ENCODE measurements around the gene TST. TPM values are rescaled to one million over a fixed set of nuclear protein-coding genes. Genes with fewer than 3 reads are reported as not detected.

TST gene
- total and polyA plus RNA-seq, 7 donors: 29.1 to 1,038 (median 31.4) TPM

- Histone ChIP-seq H3K36me3 (peaks cover 0 to 9% (median 3%) of the 10 kb centered on the region in 4 donors), H3K27me3 (no peaks in the 10 kb centered on the region), H3K4me1 (peaks cover 0 to 26% (median 18%) of the 10 kb centered on the region in 4 donors), H3K4me3 (no peak overlapping the region), H3K27ac (no peak overlapping the region), H3K9me3 (no peaks in the 10 kb centered on the region)
- 87 to 89% methylated on average over 2 of the region's 2 CpGs for WGBS, 2 donors
- intact Hi-C loops (cut with DNase I): loop anchor here (10.0 kb wide), 1 partner anchor 264 kb away; no protein-coding TSS in a partner anchor
- DNase-seq: no peak
- TF ChIP-seq, protein P1, sequence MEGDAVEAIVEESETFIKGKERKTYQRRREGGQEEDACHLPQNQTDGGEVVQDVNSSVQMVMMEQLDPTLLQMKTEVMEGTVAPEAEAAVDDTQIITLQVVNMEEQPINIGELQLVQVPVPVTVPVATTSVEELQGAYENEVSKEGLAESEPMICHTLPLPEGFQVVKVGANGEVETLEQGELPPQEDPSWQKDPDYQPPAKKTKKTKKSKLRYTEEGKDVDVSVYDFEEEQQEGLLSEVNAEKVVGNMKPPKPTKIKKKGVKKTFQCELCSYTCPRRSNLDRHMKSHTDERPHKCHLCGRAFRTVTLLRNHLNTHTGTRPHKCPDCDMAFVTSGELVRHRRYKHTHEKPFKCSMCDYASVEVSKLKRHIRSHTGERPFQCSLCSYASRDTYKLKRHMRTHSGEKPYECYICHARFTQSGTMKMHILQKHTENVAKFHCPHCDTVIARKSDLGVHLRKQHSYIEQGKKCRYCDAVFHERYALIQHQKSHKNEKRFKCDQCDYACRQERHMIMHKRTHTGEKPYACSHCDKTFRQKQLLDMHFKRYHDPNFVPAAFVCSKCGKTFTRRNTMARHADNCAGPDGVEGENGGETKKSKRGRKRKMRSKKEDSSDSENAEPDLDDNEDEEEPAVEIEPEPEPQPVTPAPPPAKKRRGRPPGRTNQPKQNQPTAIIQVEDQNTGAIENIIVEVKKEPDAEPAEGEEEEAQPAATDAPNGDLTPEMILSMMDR (IDR thresholded peaks at IDR 0.05): no peak
- TF ChIP-seq EP300 (IDR thresholded peaks at IDR 0.05) (no peak), POLR2AphosphoS5 (IDR thresholded peaks at IDR 0.05) (no peak), POLR2A (IDR thresholded peaks at IDR 0.05) (no peak)
Observed at GRCh38 chr22:37049224-37049623, 30.0 kb upstream of the TST start.

GRCh38 chr22:37048133-37048532 lies 28.9 kb upstream of the TST start:
- DNase-seq: no peak
- TF ChIP-seq, protein P1 (IDR thresholded peaks at IDR 0.05): no peak
- TF ChIP-seq POLR2AphosphoS5 (IDR thresholded peaks at IDR 0.05) (no peak), POLR2A (IDR thresholded peaks at IDR 0.05) (no peak), EP300 (IDR thresholded peaks at IDR 0.05) (no peak)
- 91% methylated on average over 6 of the region's 6 CpGs for WGBS, 2 donors
- Histone ChIP-seq H3K27ac (no peak overlapping the region), H3K4me1 (peaks cover 0 to 20% (median 18%) of the 10 kb centered on the region in 4 donors), H3K27me3 (peaks cover 0 to under 1% (median 0%) of the 10 kb centered on the region in 3 donors), H3K36me3 (peaks cover 0 to 1% (median under 1%) of the 10 kb centered on the region in 4 donors), H3K9me3 (no peaks in the 10 kb centered on the region), H3K4me3 (no peak overlapping the region)
- intact Hi-C loops (cut with DNase I): loop anchor here (10.0 kb wide), 1 partner anchor 263 kb away; no protein-coding TSS in a partner anchor

DNA sequence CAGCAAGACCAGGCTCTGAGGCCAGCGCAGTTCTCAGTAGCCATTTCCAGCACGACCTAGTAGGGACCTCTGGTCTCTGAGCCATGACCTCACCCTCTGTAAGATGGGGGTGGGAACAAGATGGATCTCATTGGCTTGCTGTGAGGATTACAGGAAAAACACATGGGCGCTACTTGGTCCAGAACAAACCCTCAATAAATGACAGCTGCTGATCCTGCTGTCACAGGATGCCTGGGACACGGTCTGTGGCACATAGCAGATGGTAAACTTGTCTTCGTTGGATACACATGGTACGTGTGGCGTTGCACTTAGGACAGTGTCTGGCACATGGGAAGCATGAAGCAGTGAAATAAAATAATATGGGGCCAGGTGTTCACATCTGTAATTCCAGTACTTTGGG lies 27.8 kb upstream of the TST start:
- no peak for DNase-seq
- intact Hi-C loops (cut with DNase I): loop anchor here (10.0 kb wide), 1 partner anchor 262 kb away; no protein-coding TSS in a partner anchor
- 81 to 86% methylated on average over 7 of the region's 7 CpGs for WGBS, 2 donors

DNA sequence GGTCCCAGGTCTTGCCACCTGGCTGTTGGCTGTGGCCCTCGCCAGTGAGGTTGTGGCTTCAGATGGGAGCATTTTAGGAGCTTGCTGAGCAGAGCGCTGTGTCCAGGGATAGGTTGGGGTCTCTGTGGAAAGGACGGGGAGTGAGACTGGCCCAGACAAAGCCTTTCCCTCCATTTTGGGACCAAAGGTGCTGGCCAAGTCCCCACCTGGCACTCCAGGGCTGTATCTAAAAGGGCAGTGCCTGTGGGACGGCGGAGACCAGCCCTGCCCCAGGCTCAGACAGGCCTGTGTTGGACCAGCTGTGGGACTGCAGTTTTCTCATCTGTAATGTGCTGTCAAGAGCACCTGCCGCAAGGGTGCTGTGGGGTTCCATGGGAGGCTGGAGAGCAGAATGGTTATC lies 27.3 kb upstream of the TST start:
- 90 to 91% methylated on average over 6 of the region's 6 CpGs for WGBS, 2 donors
- no peak for DNase-seq
- Histone ChIP-seq H3K36me3 (no peaks in the 10 kb centered on the region), H3K27ac (no peak overlapping the region), H3K4me3 (no peak overlapping the region), H3K4me1 (peaks cover 0 to 8% (median 6%) of the 10 kb centered on the region in 4 donors), H3K9me3 (no peaks in the 10 kb centered on the region), H3K27me3 (peaks cover 0 to 5% (median 0%) of the 10 kb centered on the region in 3 donors)
- intact Hi-C loops (cut with DNase I): loop anchor here (10.0 kb wide), 1 partner anchor 262 kb away; no protein-coding TSS in a partner anchor
- TF ChIP-seq EP300 (IDR thresholded peaks at IDR 0.05) (no peak), POLR2A (IDR thresholded peaks at IDR 0.05) (no peak), POLR2AphosphoS5 (IDR thresholded peaks at IDR 0.05) (no peak)
- TF ChIP-seq, protein P1 (IDR thresholded peaks at IDR 0.05): no peak

More for the DNA sequence above, 27.8 kb upstream of the TST start:
- Histone ChIP-seq H3K36me3 (no peaks in the 10 kb centered on the region), H3K9me3 (no peaks in the 10 kb centered on the region), H3K27ac (no peak overlapping the region), H3K4me3 (no peak overlapping the region), H3K4me1 (peaks cover 0 to 12% (median 7%) of the 10 kb centered on the region in 4 donors), H3K27me3 (peaks cover 0 to 5% (median 0%) of the 10 kb centered on the region in 3 donors)
- TF ChIP-seq, protein P1 (IDR thresholded peaks at IDR 0.05): no peak
- no peak for TF ChIP-seq EP300 (IDR thresholded peaks at IDR 0.05)
- no peak for TF ChIP-seq POLR2AphosphoS5 (IDR thresholded peaks at IDR 0.05)
- no peak for TF ChIP-seq POLR2A (IDR thresholded peaks at IDR 0.05)
